Cardiac fibroblast (primary cell): ENCODE measurements around the gene GNPTAB.

ENCODE experiments used
- DNase-seq, 2 donors: peaks; one replicate each; pipeline versions ENCODE4 v3.0.0 to v3.0.0-alpha.2; 2010; ENCODE audit warnings: low read depth in 2 of 2
- H3K4me3 ChIP-seq, 2 donors: replicated peaks in 1 of 2; 1 replicate in 1 of 2; 2 replicates in 1 of 2; pipeline ENCODE4 v1.5.1; 2011; ENCODE audit warnings: low read depth in 2 of 2, low read length in 2 of 2, mild to moderate bottlenecking in 2 of 2, moderate library complexity in 1 of 2
- CTCF ChIP-seq: IDR thresholded peaks from one replicate; pipeline ENCODE4 v1.5.1; 2011; ENCODE audit warnings: low read depth, mild to moderate bottlenecking, low read length, inconsistent platforms

GNPTAB gene

GRCh38 chr12:101792046-101792931 lies 38.5 kb downstream of the GNPTAB start:
- H3K4me3 ChIP-seq, result no peak overlapping the region
- peak; percentile 31 for TF ChIP-seq CTCF
- no peak for DNase-seq

- no peak for DNase-seq
- TF ChIP-seq CTCF, result no peak
These were observed 41.6 kb downstream of the GNPTAB start for GRCh38 chr12:101789171-101789570.

GRCh38 chr12:101785671-101786070 lies 45.1 kb downstream of the GNPTAB start:
- DNase-seq, result no peak
- no peak for TF ChIP-seq CTCF

More at GRCh38 chr12:101789171-101789570, 41.6 kb downstream of the GNPTAB start:
- H3K4me3 ChIP-seq, result no peak overlapping the region

GRCh38 chr12:101784376-101784775 lies 46.4 kb downstream of the GNPTAB start:
- DNase-seq, result no peak
- H3K4me3 ChIP-seq, result no peak overlapping the region
- TF ChIP-seq CTCF, result no peak

More at GRCh38 chr12:101785671-101786070, 45.1 kb downstream of the GNPTAB start:
- H3K4me3 ChIP-seq, result no peak overlapping the region

- DNase-seq, result no peak
- no peak overlapping the region for H3K4me3 ChIP-seq
- no peak for TF ChIP-seq CTCF
These were observed 46.9 kb downstream of the GNPTAB start for GRCh38 chr12:101783838-101784237.

GRCh38 chr12:101783150-101783549 lies 47.6 kb downstream of the GNPTAB start:
- DNase-seq, result peak in 1 of 2 donors; percentile 26
- H3K4me3 ChIP-seq, result no peak overlapping the region
- no peak for TF ChIP-seq CTCF
